VCaP (cell line): ENCODE results near the gene MAMLD1.
A peak's percentile ranks its signal among the peaks of the same experiment; 100 is the strongest.

Source experiments
- H3K27ac ChIP-seq: fragments of 450-650 bp; 2 replicates; pipeline ENCODE4 v1.5.1; 2017
- CTCF ChIP-seq: fragments of 450-650 bp; conservative IDR thresholded peaks from 2 replicates; pipeline ENCODE4 v1.5.1; 2017; ENCODE audit warnings: mild to moderate bottlenecking, moderate library complexity

MAMLD1 gene

DNA sequence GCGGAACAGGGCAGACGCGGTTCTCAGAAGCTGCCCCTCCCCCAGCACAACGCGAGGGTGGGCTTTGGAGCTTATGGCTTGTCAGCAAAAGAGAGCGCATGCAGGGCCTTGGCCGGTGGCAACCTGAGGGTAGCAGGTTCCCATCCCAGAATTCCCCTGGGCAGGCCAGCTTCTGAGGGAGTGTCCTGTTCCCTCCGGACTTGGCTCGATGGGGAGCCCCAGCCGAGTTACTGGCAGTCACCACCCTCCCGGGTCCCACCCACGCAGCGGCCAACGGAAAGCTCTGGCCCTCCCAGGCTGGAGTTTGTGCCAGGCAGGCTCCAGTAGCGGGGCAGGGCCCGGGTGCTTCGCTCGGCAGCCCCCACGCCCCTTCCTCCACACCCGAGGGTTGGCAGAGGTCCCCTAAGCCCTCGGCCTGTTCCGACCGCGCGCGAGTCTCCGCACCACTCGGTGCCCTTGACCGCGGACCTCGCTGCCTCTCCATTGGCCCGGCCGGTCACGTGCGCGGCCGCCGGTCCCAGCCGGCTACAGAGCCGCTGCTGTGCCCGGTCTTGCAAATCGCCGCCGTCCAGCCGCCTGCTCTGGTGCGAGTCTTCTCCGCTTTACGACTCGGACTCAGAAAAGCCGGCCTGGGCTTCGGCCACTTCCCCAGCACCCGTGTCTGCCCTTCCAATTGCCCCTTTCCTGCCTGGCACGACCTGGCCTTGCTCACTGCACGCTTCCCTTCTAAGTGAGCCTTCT lies 184.4 kb downstream of the MAMLD1 start:
- TF ChIP-seq CTCF = no peak
- H3K27ac ChIP-seq = peak overlapping the region; percentile 29; the same call in 1 of the 2 replicates

DNA sequence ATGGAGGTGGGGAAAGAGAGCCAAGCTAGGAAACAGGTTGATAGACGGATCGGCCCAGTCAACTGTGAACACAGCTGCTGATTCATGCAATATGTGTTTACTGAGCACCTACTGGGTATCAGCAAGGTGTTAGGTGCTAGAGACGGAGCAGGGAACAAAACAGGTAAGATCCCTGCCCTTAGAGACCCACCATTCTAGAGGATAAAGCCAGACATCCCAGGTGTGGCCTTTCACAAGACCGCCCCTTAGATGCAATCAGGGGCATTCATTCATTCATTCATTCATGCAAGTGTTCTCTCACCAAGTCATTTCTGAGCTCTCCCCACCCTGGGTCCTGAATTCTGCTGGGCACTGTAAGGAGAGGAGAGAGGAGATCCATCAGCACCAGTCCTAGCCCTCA lies 185.1 kb downstream of the MAMLD1 start:
- no peak overlapping the region for H3K27ac ChIP-seq
- TF ChIP-seq CTCF = no peak

- TF ChIP-seq CTCF = no peak
- H3K27ac ChIP-seq = no peak overlapping the region
These were observed 185.6 kb downstream of the MAMLD1 start for GRCh38 chrX:150548684-150549083.

DNA sequence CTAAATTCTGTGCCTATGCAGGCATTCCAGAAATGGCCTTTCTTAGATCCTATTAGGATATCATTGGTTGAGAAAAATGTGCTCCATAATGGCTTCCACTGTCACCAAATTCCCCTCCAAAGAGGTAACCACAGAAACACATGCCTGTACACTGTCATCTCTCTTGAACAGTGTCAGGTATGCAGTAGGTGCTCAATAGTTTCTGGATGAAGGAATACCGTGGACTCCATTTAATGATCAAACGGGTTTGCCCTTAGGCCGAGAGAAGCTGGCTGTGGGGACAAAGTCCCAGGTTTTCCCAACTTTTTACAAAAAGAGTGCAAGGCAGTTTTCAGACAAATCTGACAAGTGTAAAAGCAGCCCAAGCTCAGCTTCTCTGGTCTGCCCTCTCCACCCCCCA lies 188.8 kb downstream of the MAMLD1 start:
- TF ChIP-seq CTCF = no peak
- no peak overlapping the region for H3K27ac ChIP-seq

DNA sequence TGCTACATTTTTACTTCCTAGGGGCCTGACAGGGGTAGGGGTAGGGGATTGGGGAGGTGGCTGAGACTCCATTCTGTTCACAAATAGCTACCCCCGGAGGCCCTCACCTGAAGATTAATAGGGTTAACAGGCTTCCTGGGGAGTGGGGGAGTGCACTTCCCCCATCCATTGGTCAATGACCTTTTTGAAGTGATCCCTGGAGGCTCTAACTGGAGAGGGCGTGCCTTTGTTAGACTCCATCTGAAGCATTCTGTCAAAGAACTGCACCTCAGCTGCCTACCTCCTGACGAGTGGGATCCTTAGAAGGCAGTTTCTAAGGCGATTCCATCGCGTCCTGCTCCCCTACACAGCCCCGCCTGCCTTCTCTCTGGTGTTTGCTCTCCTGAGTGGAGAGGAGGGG lies 195.3 kb downstream of the MAMLD1 start:
- no peak overlapping the region for H3K27ac ChIP-seq
- no peak for TF ChIP-seq CTCF
